ENCODE data around the gene ITIH1. TPM values are rescaled to one million over a fixed set of nuclear protein-coding genes. Genes with fewer than 3 reads are reported as not detected.

The ITIH1 gene
- total and polyA plus RNA-seq, 9 of the 15 experiments (the other 6 are each of a cell fraction or from before 2014, with no cell fraction given), result 0.31 TPM; not detected in 8

DNA sequence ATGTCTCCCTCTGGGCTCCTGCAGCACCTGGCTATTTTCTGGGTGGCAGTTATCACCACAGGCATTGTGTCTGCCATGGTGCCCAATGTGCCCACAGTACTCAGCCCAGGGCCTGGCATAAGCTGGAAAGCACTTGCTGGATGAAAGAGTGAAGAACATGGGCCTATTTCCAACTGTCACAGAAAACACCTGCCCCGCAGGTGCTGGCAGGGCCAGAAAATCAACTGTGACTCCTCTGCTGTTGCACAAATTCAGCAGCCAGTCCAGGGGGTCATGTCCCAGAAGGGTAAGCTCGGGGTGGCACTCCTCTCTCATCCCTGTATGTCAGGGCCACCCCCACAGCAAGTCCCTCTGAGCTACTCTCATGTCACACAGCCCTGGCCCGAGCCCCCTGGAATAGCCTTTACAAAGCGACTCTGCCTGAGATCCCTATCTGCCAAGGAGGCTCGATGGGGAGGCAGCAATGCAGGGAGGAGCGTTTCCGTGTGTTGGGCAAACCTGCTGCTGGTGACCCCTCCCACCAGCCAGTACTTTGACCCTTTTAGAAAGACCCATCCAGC, 34.1 kb downstream of the ITIH1 start (continued):
- TF ChIP-seq TFE3 (CRISPR knock-in tag; IDR thresholded peaks at IDR 0.05) (no peak), ZNF408 (CRISPR knock-in tag; IDR thresholded peaks at IDR 0.05; ENCODE audit: low read depth) (no peak), NR0B1 (IDR thresholded peaks at IDR 0.05; ENCODE audit: partially characterized antibody) (no peak), ZBTB5 (IDR thresholded peaks at IDR 0.05) (no peak), ZNF586 (CRISPR knock-in tag; conservative IDR thresholded peaks at IDR 0.05) (no peak), ZNF395 (CRISPR knock-in tag; IDR thresholded peaks at IDR 0.05) (no peak)
